Hepatocyte (in vitro differentiated cells): ENCODE measurements around the gene PIANP.

Source experiments
- CTCF ChIP-seq: fragments of 200-600 bp; sonication (generic); IDR thresholded peaks from 2 replicates; pipeline ENCODE4 v1.5.1; 2016; ENCODE audit warnings: antibody characterized with exemption, mild to moderate bottlenecking; ENCODE audit not compliant: poor library complexity
- EZH2 ChIP-seq: fragments of 200-600 bp; sonication (generic); IDR thresholded peaks from 2 replicates; pipeline ENCODE4 v1.6.1; 2016; ENCODE audit warnings: antibody characterized with exemption, mild to moderate bottlenecking, borderline replicate concordance
- EZH2phosphoT487 ChIP-seq: fragments of 200-600 bp; sonication (generic); IDR thresholded peaks from one replicate; pipeline ENCODE4 v1.6.1; 2018; ENCODE audit warnings: antibody characterized with exemption, mild to moderate bottlenecking, low read depth, moderate library complexity; ENCODE audit not compliant: unreplicated experiment, severe bottlenecking

- no peak for TF ChIP-seq CTCF
- TF ChIP-seq EZH2 = no peak
- no peak for TF ChIP-seq EZH2phosphoT487
These were observed 49.8 kb downstream of the PIANP start for GRCh38 chr12:6650832-6651231.
